ENCODE data around the gene LIN54. TPM values are rescaled to one million over a fixed set of nuclear protein-coding genes. Genes with fewer than 3 reads are reported as not detected.

LIN54 gene
- polyA plus RNA-seq, 1 of the 3 experiments (the other 2 are of a cell fraction) = 6.4 TPM

GRCh38 chr4:82981138-82981537 is 29.5 kb downstream of the LIN54 start:
- no peaks in the 10 kb centered on the region for H3K9me2 ChIP-seq
- H3K4me1 ChIP-seq (ENCODE audit: control insufficient read depth in 1 of 2, insufficient read depth in 2 of 2, low read depth in 1 of 2, low read length in 1 of 2) = peaks cover 0 to 3% of the 10 kb centered on the region in 2 experiments; a peak in 1 of 4 replicates
- H3K79me2 ChIP-seq (ENCODE audit: insufficient read depth) = peaks cover 31% of the 10 kb centered on the region
- CTCF ChIA-PET = interaction anchor here (1.1 to 1.6 kb wide), 2 partner anchors 30 to 32 kb away, joined by 3 read pairs; no protein-coding TSS in a partner anchor
- H3K36me3 ChIP-seq (replicated peaks in 1 of 2; ENCODE audit: control insufficient read depth in 1 of 2, insufficient read depth in 2 of 2, low read length in 1 of 2) = no peaks in the 10 kb centered on the region
- H3K4me3 ChIP-seq (ENCODE audit: low read depth in 2 of 2, low read length in 1 of 2) = no peak overlapping the region
- no peaks in the 10 kb centered on the region for H4K20me1 ChIP-seq (ENCODE audit: insufficient read depth)
- H3K27me3 ChIP-seq (ENCODE audit: insufficient read depth) = no peaks in the 10 kb centered on the region
- no peak overlapping the region for H3K9ac ChIP-seq
- POLR2A ChIA-PET = no interaction called here
- H3K4me2 ChIP-seq = no peak overlapping the region
- H3F3A ChIP-seq (replicated peaks; ENCODE audit: insufficient read depth) = peaks cover 14% of the 10 kb centered on the region
- no peak overlapping the region for H3K27ac ChIP-seq (ENCODE audit: low read depth in 2 of 2, low read length in 1 of 2)
- TF ChIP-seq MEF2A (IDR thresholded peaks at IDR 0.05; ENCODE audit: borderline replicate concordance, low read depth) (no peak), FOXJ3 (CRISPR knock-in tag; IDR thresholded peaks at IDR 0.05) (no peak), CHD2 (IDR thresholded peaks at IDR 0.05; ENCODE audit: low read length, partially characterized antibody) (no peak), RXRA (IDR thresholded peaks at IDR 0.05; ENCODE audit: borderline replicate concordance, low read depth) (no peak), TEAD4 (IDR thresholded peaks at IDR 0.05; ENCODE audit: borderline replicate concordance, insufficient read depth) (no peak), ELF1 (IDR thresholded peaks at IDR 0.05) (no peak), RFX5 (IDR thresholded peaks at IDR 0.05; ENCODE audit: low read length) (no peak), TAF1 (IDR thresholded peaks at IDR 0.05; ENCODE audit: borderline replicate concordance, low read depth, low read length) (no peak), FOXM1 (IDR thresholded peaks at IDR 0.05; ENCODE audit: low read depth) (no peak), MXI1 (IDR thresholded peaks at IDR 0.05; ENCODE audit: low read depth, low read length) (no peak), RAD21 (IDR thresholded peaks at IDR 0.05; ENCODE audit: low read length) (no peak), SMC3 (IDR thresholded peaks at IDR 0.05; ENCODE audit: low read depth, low read length) (no peak), NFIC (IDR thresholded peaks at IDR 0.05; ENCODE audit: borderline replicate concordance) (no peak)
- WGBS (ENCODE audit: low lambda C conversion rate) = 97% methylated on average over 1 of the region's 1 CpG
- no peak overlapping the region for H2AFZ ChIP-seq (ENCODE audit: low read depth)
- no peak for DNase-seq
- no peaks in the 10 kb centered on the region for H3K9me3 ChIP-seq

GRCh38 chr4:82975792-82976191 is 34.8 kb downstream of the LIN54 start:
- H4K20me1 ChIP-seq (ENCODE audit: insufficient read depth) = no peaks in the 10 kb centered on the region
- no peaks in the 10 kb centered on the region; the same call in 1 of the 2 replicates for H3K79me2 ChIP-seq (ENCODE audit: insufficient read depth)
- CTCF ChIA-PET = no interaction called here
- no peak for DNase-seq
- no peak overlapping the region for H3K9ac ChIP-seq
- H3K27ac ChIP-seq (ENCODE audit: low read depth in 2 of 2, low read length in 1 of 2) = peak overlapping the region; percentile 17 to 69; a peak in 3 of 4 replicates
- H3K9me2 ChIP-seq = no peaks in the 10 kb centered on the region
- 13% methylated on average over 2 of the region's 2 CpGs for WGBS (ENCODE audit: low lambda C conversion rate)
- no peak overlapping the region for H3K4me3 ChIP-seq (ENCODE audit: low read depth in 2 of 2, low read length in 1 of 2)
- no peaks in the 10 kb centered on the region for H3K27me3 ChIP-seq (ENCODE audit: insufficient read depth)
- H3K36me3 ChIP-seq (replicated peaks in 1 of 2; ENCODE audit: control insufficient read depth in 1 of 2, insufficient read depth in 2 of 2, low read length in 1 of 2) = peaks cover 0 to 8% of the 10 kb centered on the region in 2 experiments
- H2AFZ ChIP-seq (ENCODE audit: low read depth) = no peak overlapping the region
- POLR2A ChIA-PET = interaction anchor here (0.6 kb wide), 1 partner anchor 68 kb away, joined by 4 read pairs; no protein-coding TSS in a partner anchor
- no peaks in the 10 kb centered on the region for H3K4me1 ChIP-seq (ENCODE audit: control insufficient read depth in 1 of 2, insufficient read depth in 2 of 2, low read depth in 1 of 2, low read length in 1 of 2)
- H3K9me3 ChIP-seq = no peaks in the 10 kb centered on the region
- H3K4me2 ChIP-seq = no peak overlapping the region
- H3F3A ChIP-seq (replicated peaks; ENCODE audit: insufficient read depth) = peaks cover 12% of the 10 kb centered on the region
- TF ChIP-seq CTCF (IDR thresholded peaks at IDR 0.05) (no peak), EP300 (IDR thresholded peaks at IDR 0.05; ENCODE audit: borderline replicate concordance in 1 of 2, low read depth in 1 of 2, low read length in 1 of 2) (peak in 1 of 2 experiments; percentile 90; a peak in 2 of 4 replicates), SIN3A (IDR thresholded peaks at IDR 0.05; ENCODE audit: borderline replicate concordance, low read depth, low read length) (no peak), MEF2A (IDR thresholded peaks at IDR 0.05; ENCODE audit: borderline replicate concordance, low read depth) (peak; percentile 61), ELF1 (IDR thresholded peaks at IDR 0.05) (no peak), RXRA (IDR thresholded peaks at IDR 0.05; ENCODE audit: borderline replicate concordance, low read depth) (peak; percentile 79; the same call in 1 of the 2 replicates), FOXM1 (IDR thresholded peaks at IDR 0.05; ENCODE audit: low read depth) (peak; percentile 90), PBX3 (IDR thresholded peaks at IDR 0.05) (peak; percentile 82), YY1 (IDR thresholded peaks at IDR 0.05; ENCODE audit: low read depth) (peak; percentile 62; the same call in 1 of the 2 replicates), TAF1 (IDR thresholded peaks at IDR 0.05; ENCODE audit: borderline replicate concordance, low read depth, low read length) (no peak), GATA2 (CRISPR knock-in tag; IDR thresholded peaks at IDR 0.05) (no peak), REST (IDR thresholded peaks at IDR 0.05; ENCODE audit: low read depth, low read length) (no peak), USF2 (IDR thresholded peaks at IDR 0.05; ENCODE audit: borderline replicate concordance, low read depth, low read length) (no peak)
